Measurements from ENCODE around the gene TMEM237.
"Not testable (repeated sequence)": the region's sequence is repeated elsewhere in the genome, so short reads cannot be mapped to it uniquely, and the experiment has no call there.

Gene TMEM237

DNA sequence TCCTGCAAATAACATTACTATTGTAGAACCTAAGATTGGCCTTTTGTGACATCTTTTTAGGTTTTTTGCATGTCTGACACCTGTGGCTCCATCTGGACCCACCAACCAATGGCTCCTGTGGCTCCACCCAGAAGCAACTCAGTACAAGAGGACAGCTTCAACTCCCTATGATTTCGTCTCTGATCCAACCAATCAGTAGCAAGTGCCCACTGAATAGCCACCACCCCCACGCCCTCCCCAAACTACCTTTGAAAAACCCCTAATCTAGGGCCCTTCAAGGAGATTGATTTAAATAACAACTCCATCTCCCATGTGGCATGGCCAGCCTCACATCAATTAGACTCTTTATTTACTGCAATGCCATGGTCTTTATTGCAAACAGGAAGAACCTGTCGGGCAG lies 31.5 kb upstream of the TMEM237 start:
- H3K27me3 ChIP-seq = no peaks in the 10 kb centered on the region
- H3K27ac ChIP-seq = no peak overlapping the region
- DNase-seq = no peak
- H3K4me1 ChIP-seq = no peaks in the 10 kb centered on the region
- no peaks in the 10 kb centered on the region for H3K36me3 ChIP-seq
- TF ChIP-seq, protein P1, sequence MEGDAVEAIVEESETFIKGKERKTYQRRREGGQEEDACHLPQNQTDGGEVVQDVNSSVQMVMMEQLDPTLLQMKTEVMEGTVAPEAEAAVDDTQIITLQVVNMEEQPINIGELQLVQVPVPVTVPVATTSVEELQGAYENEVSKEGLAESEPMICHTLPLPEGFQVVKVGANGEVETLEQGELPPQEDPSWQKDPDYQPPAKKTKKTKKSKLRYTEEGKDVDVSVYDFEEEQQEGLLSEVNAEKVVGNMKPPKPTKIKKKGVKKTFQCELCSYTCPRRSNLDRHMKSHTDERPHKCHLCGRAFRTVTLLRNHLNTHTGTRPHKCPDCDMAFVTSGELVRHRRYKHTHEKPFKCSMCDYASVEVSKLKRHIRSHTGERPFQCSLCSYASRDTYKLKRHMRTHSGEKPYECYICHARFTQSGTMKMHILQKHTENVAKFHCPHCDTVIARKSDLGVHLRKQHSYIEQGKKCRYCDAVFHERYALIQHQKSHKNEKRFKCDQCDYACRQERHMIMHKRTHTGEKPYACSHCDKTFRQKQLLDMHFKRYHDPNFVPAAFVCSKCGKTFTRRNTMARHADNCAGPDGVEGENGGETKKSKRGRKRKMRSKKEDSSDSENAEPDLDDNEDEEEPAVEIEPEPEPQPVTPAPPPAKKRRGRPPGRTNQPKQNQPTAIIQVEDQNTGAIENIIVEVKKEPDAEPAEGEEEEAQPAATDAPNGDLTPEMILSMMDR (IDR thresholded peaks at IDR 0.05) = no peak
- intact Hi-C loops (cut with DNase I; ENCODE audit: low total_unique reads) = no loop called here
- H3K9me3 ChIP-seq = peaks cover 0 to 6% (median 0%) of the 10 kb centered on the region in 3 donors
- H3K4me3 ChIP-seq = no peak overlapping the region

GRCh38 chr2:201674298-201674697 lies 31.0 kb upstream of the TMEM237 start:
- Histone ChIP-seq H3K27me3 (no peaks in the 10 kb centered on the region), H3K4me3 (no peak overlapping the region), H3K4me1 (no peaks in the 10 kb centered on the region), H3K27ac (no peak overlapping the region), H3K36me3 (no peaks in the 10 kb centered on the region), H3K9me3 (peaks cover 0 to 6% (median 0%) of the 10 kb centered on the region in 3 donors)
- intact Hi-C loops (cut with DNase I; ENCODE audit: low total_unique reads) = no loop called here
- TF ChIP-seq, protein P1 (IDR thresholded peaks at IDR 0.05) = no peak
- no peak for DNase-seq

DNA sequence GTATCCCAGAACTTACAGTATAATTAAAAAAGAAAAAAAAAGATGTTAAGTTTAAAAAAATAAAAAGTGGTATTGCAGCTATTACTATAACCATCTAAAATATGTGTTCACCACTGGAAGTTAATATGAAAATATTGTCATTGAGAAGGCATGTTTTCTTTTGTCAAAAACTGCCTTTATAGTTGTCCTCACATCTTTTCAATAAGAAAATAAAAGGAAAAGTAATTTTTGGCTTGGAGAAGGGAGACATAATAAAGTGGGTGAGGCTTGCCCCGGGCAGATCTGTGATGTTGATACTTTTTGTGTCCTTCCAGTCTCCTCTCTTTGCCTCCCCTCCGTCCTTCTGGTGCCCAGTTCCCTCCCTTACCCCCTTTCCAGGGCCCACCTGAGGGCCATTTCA lies 30.2 kb upstream of the TMEM237 start:
- H3K9me3 ChIP-seq = peaks cover 0 to 6% (median 0%) of the 10 kb centered on the region in 3 donors
- H3K4me1 ChIP-seq = no peaks in the 10 kb centered on the region
- DNase-seq = no peak
- no peaks in the 10 kb centered on the region for H3K36me3 ChIP-seq
- no peak overlapping the region for H3K27ac ChIP-seq
- TF ChIP-seq, protein P1 (IDR thresholded peaks at IDR 0.05) = no peak
- no peak overlapping the region for H3K4me3 ChIP-seq
- H3K27me3 ChIP-seq = no peaks in the 10 kb centered on the region
- intact Hi-C loops (cut with DNase I; ENCODE audit: low total_unique reads) = no loop called here

- intact Hi-C loops (cut with DNase I; ENCODE audit: low total_unique reads); H3K36me3 ChIP-seq; H3K4me1 ChIP-seq; H3K27ac ChIP-seq; DNase-seq; H3K9me3 ChIP-seq; H3K4me3 ChIP-seq; H3K27me3 ChIP-seq: not testable (repeated sequence)
Observed at GRCh38 chr2:201671205-201671604, 27.9 kb upstream of the TMEM237 start.

DNA sequence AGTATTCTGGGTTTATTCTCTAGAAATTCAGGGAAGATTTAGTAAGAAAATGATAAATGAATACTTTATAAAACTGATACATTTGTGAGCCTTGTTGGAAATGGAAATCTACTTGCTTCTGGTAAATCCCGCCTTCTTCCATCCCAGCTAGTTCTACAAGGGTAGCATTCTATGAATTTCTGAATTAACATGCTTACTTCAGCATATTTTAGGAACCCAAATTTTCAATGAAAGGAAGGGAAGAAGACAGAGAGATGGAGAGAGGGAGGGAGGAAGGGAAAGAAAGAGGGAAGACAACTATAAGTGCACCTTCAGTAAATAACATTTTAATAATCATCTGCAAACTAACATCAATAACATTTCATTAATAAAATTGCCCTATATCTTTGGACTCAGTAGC lies 26.6 kb upstream of the TMEM237 start:
- no peak overlapping the region for H3K27ac ChIP-seq
- no peaks in the 10 kb centered on the region for H3K27me3 ChIP-seq
- H3K36me3 ChIP-seq = no peaks in the 10 kb centered on the region
- intact Hi-C loops (cut with DNase I; ENCODE audit: low total_unique reads) = no loop called here
- no peak overlapping the region for H3K4me3 ChIP-seq
- DNase-seq = no peak
- TF ChIP-seq, protein P1 (IDR thresholded peaks at IDR 0.05) = no peak
- H3K4me1 ChIP-seq = no peaks in the 10 kb centered on the region
- H3K9me3 ChIP-seq = peaks cover 0 to 6% (median 0%) of the 10 kb centered on the region in 3 donors

GRCh38 chr2:201668402-201668910 lies 25.2 kb upstream of the TMEM237 start:
- TF ChIP-seq, protein P1 (IDR thresholded peaks at IDR 0.05) = no peak
- intact Hi-C loops (cut with DNase I; ENCODE audit: low total_unique reads) = no loop called here
- H3K9me3 ChIP-seq = peaks cover 0 to 6% (median 0%) of the 10 kb centered on the region in 3 donors
- H3K36me3 ChIP-seq = no peaks in the 10 kb centered on the region
- H3K27ac ChIP-seq = no peak overlapping the region
- H3K4me1 ChIP-seq = no peaks in the 10 kb centered on the region
- DNase-seq = no peak
- H3K4me3 ChIP-seq = no peak overlapping the region
- H3K27me3 ChIP-seq = no peaks in the 10 kb centered on the region
